ENCODE results near the gene ZSCAN16. TPM values are rescaled to one million over a fixed set of nuclear protein-coding genes. Genes with fewer than 3 reads are reported as not detected.

Gene ZSCAN16
- total and polyA plus RNA-seq, 2 of the 13 experiments (the other 11 are each of a cell fraction or from before 2014, with no cell fraction given): 5.7 to 12.7 TPM

DNA sequence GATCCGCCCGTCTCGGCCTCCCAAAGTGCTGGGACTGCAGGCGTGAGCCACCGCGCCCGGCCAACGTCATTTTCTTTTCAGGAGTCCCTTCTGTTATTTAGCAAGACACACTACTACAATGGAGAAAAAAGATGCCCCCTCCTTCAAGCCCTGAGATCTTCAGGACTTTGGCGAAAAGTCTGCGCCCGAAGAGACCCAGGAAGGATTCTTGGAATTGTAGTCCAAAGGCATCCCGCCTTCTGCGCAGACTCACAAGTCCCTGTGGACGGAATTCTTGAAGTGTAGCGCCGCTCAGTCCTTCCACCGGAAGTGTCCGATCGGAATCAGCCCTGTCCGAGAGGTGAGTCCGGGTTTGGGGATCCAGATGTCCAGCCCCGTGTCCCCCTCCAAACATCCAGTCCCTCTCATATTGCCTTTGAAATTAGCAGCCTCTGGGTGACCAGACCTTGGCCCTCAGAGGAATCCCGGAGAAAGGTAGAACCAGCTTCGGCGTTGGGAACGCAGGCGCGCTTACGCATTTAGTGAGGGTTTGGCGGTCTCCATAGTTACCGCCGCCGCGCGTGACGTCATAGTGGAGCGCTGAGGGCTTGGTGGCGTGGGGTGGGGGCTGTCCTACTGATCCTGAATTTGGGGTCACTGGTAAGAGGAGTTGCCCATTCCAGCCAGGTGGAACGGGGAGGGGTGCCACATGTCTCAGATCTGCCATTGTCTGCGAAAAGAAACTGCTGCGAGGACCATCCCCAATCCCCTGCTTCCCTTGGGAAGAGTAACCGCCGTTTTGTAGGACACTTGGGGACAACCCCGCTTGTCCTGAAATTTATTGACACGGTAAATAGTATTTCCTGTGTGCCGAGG is 43.6 kb upstream of the ZSCAN16 start (continued):
- TF ChIP-seq CBX2 (IDR thresholded peaks at IDR 0.05; ENCODE audit: low read depth, low read length): no peak; the same call in 1 of the 2 replicates
- no peak for TF ChIP-seq CBX2 (CRISPR knock-in tag; IDR thresholded peaks at IDR 0.05; ENCODE audit: low read depth)
- TF ChIP-seq RXRA (CRISPR knock-in tag; IDR thresholded peaks at IDR 0.05): peak; percentile 83; the same call in 1 of the 2 replicates
- no peak for TF ChIP-seq PRPF4 (IDR thresholded peaks at IDR 0.05; ENCODE audit: low read depth, low read length, poor library complexity, severe bottlenecking)
- no peak for TF ChIP-seq ZNF597 (CRISPR knock-in tag; IDR thresholded peaks at IDR 0.05)
- peak; percentile 93; the same call in 1 of the 2 replicates for TF ChIP-seq KAT7 (CRISPR knock-in tag; IDR thresholded peaks at IDR 0.05; ENCODE audit: borderline replicate concordance)
- TF ChIP-seq ZNF687 (CRISPR knock-in tag; IDR thresholded peaks at IDR 0.05): peak; percentile 79
- TF ChIP-seq SAFB2 (CRISPR knock-in tag; IDR thresholded peaks at IDR 0.05; ENCODE audit: borderline replicate concordance, low read depth): peak; percentile 77; the same call in 1 of the 2 replicates
- TF ChIP-seq, protein P1, sequence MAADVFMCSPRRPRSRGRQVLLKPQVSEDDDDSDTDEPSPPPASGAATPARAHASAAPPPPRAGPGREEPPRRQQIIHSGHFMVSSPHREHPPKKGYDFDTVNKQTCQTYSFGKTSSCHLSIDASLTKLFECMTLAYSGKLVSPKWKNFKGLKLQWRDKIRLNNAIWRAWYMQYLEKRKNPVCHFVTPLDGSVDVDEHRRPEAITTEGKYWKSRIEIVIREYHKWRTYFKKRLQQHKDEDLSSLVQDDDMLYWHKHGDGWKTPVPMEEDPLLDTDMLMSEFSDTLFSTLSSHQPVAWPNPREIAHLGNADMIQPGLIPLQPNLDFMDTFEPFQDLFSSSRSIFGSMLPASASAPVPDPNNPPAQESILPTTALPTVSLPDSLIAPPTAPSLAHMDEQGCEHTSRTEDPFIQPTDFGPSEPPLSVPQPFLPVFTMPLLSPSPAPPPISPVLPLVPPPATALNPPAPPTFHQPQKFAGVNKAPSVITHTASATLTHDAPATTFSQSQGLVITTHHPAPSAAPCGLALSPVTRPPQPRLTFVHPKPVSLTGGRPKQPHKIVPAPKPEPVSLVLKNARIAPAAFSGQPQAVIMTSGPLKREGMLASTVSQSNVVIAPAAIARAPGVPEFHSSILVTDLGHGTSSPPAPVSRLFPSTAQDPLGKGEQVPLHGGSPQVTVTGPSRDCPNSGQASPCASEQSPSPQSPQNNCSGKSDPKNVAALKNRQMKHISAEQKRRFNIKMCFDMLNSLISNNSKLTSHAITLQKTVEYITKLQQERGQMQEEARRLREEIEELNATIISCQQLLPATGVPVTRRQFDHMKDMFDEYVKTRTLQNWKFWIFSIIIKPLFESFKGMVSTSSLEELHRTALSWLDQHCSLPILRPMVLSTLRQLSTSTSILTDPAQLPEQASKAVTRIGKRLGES (CRISPR knock-in tag; IDR thresholded peaks at IDR 0.05; ENCODE audit: borderline replicate concordance): peak; percentile 61; the same call in 1 of the 2 replicates
- TF ChIP-seq, protein P2, sequence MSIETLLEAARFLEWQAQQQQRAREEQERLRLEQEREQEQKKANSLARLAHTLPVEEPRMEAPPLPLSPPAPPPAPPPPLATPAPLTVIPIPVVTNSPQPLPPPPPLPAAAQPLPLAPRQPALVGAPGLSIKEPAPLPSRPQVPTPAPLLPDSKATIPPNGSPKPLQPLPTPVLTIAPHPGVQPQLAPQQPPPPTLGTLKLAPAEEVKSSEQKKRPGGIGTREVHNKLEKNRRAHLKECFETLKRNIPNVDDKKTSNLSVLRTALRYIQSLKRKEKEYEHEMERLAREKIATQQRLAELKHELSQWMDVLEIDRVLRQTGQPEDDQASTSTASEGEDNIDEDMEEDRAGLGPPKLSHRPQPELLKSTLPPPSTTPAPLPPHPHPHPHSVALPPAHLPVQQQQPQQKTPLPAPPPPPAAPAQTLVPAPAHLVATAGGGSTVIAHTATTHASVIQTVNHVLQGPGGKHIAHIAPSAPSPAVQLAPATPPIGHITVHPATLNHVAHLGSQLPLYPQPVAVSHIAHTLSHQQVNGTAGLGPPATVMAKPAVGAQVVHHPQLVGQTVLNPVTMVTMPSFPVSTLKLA (IDR thresholded peaks at IDR 0.05): peak; percentile 42
- 0 out of 2 replicates have a peak, but pooled peaks have one; percentile 72 for TF ChIP-seq PBX3 (CRISPR knock-in tag; IDR thresholded peaks at IDR 0.05; ENCODE audit: borderline replicate concordance)
- TF ChIP-seq PHF5A (CRISPR knock-in tag; IDR thresholded peaks at IDR 0.05; ENCODE audit: low read depth, unreplicated experiment): peak; percentile 67
- no peak for TF ChIP-seq TEAD2 (CRISPR knock-in tag; IDR thresholded peaks at IDR 0.05)
- TF ChIP-seq ZNF382 (CRISPR knock-in tag; IDR thresholded peaks at IDR 0.05; ENCODE audit: borderline replicate concordance): no peak
- no peak for TF ChIP-seq ZFP36L1 (CRISPR knock-in tag; IDR thresholded peaks at IDR 0.05)
- peak; percentile 77; the same call in 1 of the 2 replicates for TF ChIP-seq SATB2 (CRISPR knock-in tag; IDR thresholded peaks at IDR 0.05)
- peak; percentile 98 for TF ChIP-seq SPEN (CRISPR knock-in tag; IDR thresholded peaks at IDR 0.05; ENCODE audit: low read depth)
